Thyroid gland (tissue), 4 donors: ENCODE measurements around the gene SLC35E3.

Experiments
- POLR2A ChIP-seq, 2 donors: fragments of 450-650 bp; IDR thresholded peaks; one replicate each; pipeline ENCODE4 v1.6.1; 2017; ENCODE audit warnings: antibody characterized with exemption in 2 of 2, mild to moderate bottlenecking in 2 of 2, moderate library complexity in 1 of 2
- TF ChIP-seq, protein P1 (sequence below), 6 experiments: fragments of 200-600 bp in 3 of 6; fragments of 450-650 bp in 3 of 6; sonication (generic) in 3 of 6; IDR thresholded peaks; one replicate each; pipeline ENCODE4 v1.5.1; 2016 to 2019; ENCODE audit warnings: antibody characterized with exemption in 6 of 6, mild to moderate bottlenecking in 2 of 6, inconsistent platforms in 1 of 6, moderate library complexity in 1 of 6

DNA sequence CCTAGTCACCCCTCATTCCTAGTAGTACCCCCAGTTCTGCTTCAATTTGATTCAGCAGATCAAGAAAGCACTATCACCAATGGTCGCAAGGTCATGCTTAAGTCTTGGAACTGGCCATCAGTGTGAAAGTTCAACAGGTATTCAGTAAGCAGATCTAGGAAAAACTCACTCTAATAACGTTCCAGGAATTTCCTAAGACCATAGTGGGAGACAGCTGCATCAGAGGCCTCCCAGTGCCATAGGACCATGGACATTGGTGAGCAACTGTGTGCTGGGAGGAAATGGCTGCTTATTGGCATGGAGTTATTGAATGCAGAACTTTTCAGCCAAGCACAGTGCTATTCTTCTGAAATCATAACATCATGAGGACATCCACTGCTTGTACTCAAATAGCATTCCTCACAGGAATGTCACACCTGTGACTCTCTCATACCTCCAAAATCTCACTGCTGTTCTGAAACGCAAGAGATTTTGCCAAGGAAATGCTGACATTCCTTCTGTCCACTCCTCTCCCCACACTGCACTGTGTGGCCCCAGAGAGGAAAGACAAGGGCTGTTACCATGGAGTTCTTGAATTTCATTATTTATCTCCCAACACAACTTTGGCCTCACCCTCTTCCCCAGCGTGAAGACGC lies 31.1 kb downstream of the SLC35E3 start:
- TF ChIP-seq, protein P1, sequence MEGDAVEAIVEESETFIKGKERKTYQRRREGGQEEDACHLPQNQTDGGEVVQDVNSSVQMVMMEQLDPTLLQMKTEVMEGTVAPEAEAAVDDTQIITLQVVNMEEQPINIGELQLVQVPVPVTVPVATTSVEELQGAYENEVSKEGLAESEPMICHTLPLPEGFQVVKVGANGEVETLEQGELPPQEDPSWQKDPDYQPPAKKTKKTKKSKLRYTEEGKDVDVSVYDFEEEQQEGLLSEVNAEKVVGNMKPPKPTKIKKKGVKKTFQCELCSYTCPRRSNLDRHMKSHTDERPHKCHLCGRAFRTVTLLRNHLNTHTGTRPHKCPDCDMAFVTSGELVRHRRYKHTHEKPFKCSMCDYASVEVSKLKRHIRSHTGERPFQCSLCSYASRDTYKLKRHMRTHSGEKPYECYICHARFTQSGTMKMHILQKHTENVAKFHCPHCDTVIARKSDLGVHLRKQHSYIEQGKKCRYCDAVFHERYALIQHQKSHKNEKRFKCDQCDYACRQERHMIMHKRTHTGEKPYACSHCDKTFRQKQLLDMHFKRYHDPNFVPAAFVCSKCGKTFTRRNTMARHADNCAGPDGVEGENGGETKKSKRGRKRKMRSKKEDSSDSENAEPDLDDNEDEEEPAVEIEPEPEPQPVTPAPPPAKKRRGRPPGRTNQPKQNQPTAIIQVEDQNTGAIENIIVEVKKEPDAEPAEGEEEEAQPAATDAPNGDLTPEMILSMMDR (IDR thresholded peaks at IDR 0.05): no peak
- TF ChIP-seq POLR2A (IDR thresholded peaks at IDR 0.05): no peak
